ENCODE measurements around the gene ZSCAN16. TPM values are rescaled to one million over a fixed set of nuclear protein-coding genes. Genes with fewer than 3 reads are reported as not detected.
A peak's percentile ranks its signal among the peaks of the same experiment; 100 is the strongest.

ZSCAN16 gene
- total and polyA plus RNA-seq, 2 of the 13 experiments (the other 11 are each of a cell fraction or from before 2014, with no cell fraction given), result 5.7 to 12.7 TPM

GRCh38 chr6:28136585-28137504, 12.4 kb downstream of the ZSCAN16 start (continued):
- peak; percentile 93; the same call in 1 of the 2 replicates for TF ChIP-seq ZZZ3 (CRISPR knock-in tag; IDR thresholded peaks at IDR 0.05; ENCODE audit: borderline replicate concordance)
- peak; percentile 94; the same call in 1 of the 2 replicates for TF ChIP-seq ZNF232 (CRISPR knock-in tag; IDR thresholded peaks at IDR 0.05; ENCODE audit: borderline replicate concordance)
- peak; percentile 69; the same call in 1 of the 2 replicates for TF ChIP-seq SAFB2 (CRISPR knock-in tag; IDR thresholded peaks at IDR 0.05; ENCODE audit: borderline replicate concordance, low read depth)
- TF ChIP-seq E2F2 (CRISPR knock-in tag; IDR thresholded peaks at IDR 0.05; ENCODE audit: borderline replicate concordance), result no peak
- TF ChIP-seq PHF8 (CRISPR knock-in tag; IDR thresholded peaks at IDR 0.05), result peak; percentile 91
- peak; percentile 71; the same call in 1 of the 2 replicates for TF ChIP-seq MBD4 (IDR thresholded peaks at IDR 0.05; ENCODE audit: borderline replicate concordance, low read length)
- peak; percentile 98 for TF ChIP-seq IRF9 (CRISPR knock-in tag; IDR thresholded peaks at IDR 0.05; ENCODE audit: borderline replicate concordance)
- TF ChIP-seq ZNF616 (CRISPR knock-in tag; IDR thresholded peaks at IDR 0.05; ENCODE audit: low read depth), result peak; percentile 82
- no peak for TF ChIP-seq THAP8 (CRISPR knock-in tag; IDR thresholded peaks at IDR 0.05; ENCODE audit: borderline replicate concordance)
- peak; percentile 10; the same call in 1 of the 2 replicates for TF ChIP-seq NCOR1 (IDR thresholded peaks at IDR 0.05; ENCODE audit: borderline replicate concordance, low read length)
- TF ChIP-seq NR0B2 (CRISPR knock-in tag; IDR thresholded peaks at IDR 0.05), result peak; percentile 63; the same call in 1 of the 2 replicates
- TF ChIP-seq ZNF772 (CRISPR knock-in tag; IDR thresholded peaks at IDR 0.05), result peak; percentile 96
- TF ChIP-seq NCOA2 (CRISPR knock-in tag; IDR thresholded peaks at IDR 0.05), result peak; percentile 53
- TF ChIP-seq FUBP1 (CRISPR knock-in tag; IDR thresholded peaks at IDR 0.05; ENCODE audit: borderline replicate concordance), result no peak; the same call in 1 of the 2 replicates
- TF ChIP-seq POGZ (CRISPR knock-in tag; IDR thresholded peaks at IDR 0.05), result peak; percentile 99
- no peak for TF ChIP-seq MLXIP (CRISPR knock-in tag; IDR thresholded peaks at IDR 0.05; ENCODE audit: borderline replicate concordance)
- TF ChIP-seq HOMEZ (CRISPR knock-in tag; IDR thresholded peaks at IDR 0.05; ENCODE audit: low read depth), result peak; percentile 91
